GM21737 (cell line): ENCODE measurements around the gene DDIT4.

Experiments
- ATAC-seq: cut with Tn5 transposase; IDR thresholded peaks from one replicate; pipeline ENCODE4 v1.9.1; 2021; ENCODE audit warnings: mild to moderate bottlenecking, moderate library complexity; ENCODE audit not compliant: unreplicated experiment

Gene DDIT4

GRCh38 chr10:72248468-72249151 is 25.1 kb upstream of the DDIT4 start:
- peak; percentile 78 for ATAC-seq

- ATAC-seq, result peak; percentile 16
Measured at GRCh38 chr10:72249176-72249862, 24.4 kb upstream of the DDIT4 start.

DNA sequence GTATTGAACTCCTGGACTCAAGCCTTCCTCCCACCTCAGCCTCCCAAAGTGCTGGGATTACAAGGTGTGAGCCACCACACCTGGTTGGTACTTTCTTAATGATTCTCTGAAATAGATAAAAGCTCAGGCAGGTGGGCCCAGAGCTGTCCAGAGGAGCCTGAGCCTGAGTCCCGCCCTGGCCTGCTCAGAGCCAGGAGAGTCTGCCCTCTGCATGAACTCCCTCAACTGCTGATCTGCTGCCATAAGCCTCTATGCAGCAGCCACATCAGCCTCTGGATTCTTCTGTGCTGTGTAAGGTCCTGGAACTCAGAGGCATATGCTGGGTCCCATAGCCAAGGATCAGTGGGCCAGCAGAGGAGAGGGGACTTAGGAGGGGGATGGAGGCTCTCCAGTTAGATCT is 23.1 kb upstream of the DDIT4 start:
- no peak for ATAC-seq

- no peak for ATAC-seq
Measured at GRCh38 chr10:72251635-72252034, 22.1 kb upstream of the DDIT4 start.

DNA sequence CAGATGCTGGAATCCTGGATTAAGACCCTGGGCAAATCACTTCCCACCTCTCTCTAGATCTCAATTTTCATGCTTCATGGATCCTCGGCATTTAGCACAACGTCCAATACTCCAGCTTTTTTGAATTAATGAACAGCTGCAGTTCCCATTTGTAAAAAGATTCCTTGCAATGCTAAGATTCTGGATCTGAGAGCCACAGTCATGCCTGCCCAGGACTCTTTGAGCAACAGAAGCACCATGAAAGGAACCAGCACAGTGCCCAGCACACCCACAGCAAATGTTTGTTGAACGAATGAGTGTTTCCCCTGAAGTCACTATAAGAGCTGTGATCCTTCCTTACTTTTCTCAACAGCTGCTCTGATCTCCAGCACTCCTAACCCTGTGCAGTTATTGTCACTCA is 20.8 kb upstream of the DDIT4 start:
- ATAC-seq, result no peak

GRCh38 chr10:72253578-72253977 is 20.1 kb upstream of the DDIT4 start:
- no peak for ATAC-seq

GRCh38 chr10:72254813-72255568 is 18.7 kb upstream of the DDIT4 start:
- peak; percentile 40 for ATAC-seq

DNA sequence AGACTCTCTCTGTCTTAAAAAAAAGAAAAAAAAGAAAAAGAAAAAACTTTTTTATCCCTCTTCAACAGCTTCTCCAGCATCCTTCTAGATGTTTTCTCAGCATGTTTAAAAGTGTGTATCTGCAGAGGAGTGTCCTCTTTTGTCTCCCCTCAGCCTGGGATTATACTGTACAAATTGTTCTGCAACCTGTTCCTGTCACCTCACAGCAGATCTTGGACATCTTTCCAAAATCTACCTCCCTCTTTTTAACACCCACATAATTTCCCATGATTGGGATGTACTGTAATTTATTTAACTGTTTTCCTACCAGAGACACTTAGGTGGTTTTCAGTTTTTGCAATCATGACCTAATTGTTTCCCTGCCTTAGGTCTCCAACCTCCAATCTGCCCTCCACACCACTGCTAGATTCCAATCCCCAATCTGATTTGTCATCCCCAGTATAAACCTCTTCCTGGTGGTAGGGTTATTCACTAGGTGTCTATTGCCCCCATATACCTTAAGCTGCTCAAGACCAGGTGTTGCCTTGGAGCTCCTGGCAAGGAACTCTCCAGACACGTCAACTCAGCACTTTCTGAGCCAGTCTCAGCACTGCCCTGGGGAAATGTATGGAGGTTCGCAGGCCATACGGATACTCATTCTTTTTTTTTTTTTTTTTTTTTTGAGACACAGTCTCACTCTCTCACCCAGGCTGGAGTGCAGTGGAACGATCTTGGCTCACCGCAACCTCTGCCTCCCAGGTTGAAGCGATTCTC is 17.6 kb upstream of the DDIT4 start:
- ATAC-seq, result no peak

GRCh38 chr10:72257051-72257892 is 16.5 kb upstream of the DDIT4 start:
- ATAC-seq, result no peak

GRCh38 chr10:72258617-72259016 is 15.1 kb upstream of the DDIT4 start:
- ATAC-seq, result no peak

DNA sequence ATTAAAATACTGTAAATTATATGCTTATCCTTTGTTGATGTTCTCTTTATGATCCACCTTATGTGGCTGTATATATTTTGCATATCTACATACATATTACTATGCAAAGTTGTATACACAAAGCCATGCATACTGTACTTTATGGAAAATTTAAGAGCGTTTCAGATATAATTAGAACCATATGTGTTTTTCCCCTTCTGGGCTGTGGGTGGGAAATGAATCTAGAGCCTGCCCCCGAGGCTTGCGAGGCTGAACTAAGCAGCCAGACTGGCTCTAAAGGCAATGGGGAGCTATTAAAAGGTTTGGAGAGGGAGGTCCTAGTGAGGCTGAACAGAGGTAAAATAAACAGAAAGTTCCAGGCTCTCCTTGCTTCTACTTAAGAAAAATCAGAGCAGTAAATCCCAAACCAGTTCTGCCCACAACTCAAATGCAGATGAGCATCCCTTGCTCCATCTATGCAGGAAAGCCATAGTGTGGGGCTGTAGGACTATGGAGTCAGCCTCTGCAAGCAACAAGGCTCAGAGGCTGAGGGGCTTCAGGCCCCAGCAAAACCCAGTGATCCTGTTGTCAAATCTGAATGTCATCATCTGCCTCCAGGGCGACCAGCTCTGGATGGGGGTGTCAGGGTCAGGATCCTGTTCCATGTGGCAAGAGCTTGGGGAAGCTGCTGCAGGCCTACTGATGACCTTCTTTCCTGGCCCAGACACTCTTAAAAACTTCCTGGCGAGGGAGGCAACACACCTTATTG is 14.1 kb upstream of the DDIT4 start:
- ATAC-seq, result no peak

DNA sequence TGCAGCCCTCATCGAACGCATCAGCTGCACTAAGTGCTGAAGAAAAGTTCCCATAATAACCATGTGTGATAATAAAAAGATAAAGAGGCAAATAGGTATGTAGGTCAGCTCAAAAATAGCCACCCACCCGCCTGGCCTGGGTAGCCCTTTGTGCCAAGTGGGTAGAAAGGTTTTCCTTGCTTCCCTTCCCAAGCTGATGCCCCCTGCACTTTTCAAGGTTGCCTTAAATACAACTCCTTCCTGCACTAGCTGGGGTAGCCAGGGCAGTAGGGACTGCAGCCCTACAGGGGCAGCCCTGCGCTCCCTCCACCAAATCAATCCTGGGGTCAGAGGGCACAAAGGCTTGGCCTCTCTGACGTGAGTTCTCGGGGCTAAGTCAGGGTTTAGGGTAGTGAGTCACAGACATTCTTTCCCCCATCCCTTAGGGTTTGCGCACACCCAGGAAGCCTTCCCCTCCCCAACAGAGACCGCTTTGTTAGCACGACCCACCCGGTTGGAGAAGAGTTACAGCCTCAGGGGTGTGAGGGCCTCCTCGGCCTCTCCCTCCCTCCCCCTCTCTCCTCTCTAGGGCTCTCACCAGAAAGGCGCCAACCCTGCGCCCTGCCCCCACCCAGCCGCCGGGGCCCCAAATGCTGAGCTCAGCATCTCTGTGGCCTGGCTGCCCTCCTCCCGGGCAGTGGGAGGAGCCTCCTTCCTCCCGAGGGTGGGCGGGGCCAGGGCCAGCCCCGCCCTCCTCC is 13.3 kb upstream of the DDIT4 start:
- ATAC-seq, result peak; percentile 65

GRCh38 chr10:72260976-72261783 is 12.5 kb upstream of the DDIT4 start:
- ATAC-seq, result peak; percentile 46

DNA sequence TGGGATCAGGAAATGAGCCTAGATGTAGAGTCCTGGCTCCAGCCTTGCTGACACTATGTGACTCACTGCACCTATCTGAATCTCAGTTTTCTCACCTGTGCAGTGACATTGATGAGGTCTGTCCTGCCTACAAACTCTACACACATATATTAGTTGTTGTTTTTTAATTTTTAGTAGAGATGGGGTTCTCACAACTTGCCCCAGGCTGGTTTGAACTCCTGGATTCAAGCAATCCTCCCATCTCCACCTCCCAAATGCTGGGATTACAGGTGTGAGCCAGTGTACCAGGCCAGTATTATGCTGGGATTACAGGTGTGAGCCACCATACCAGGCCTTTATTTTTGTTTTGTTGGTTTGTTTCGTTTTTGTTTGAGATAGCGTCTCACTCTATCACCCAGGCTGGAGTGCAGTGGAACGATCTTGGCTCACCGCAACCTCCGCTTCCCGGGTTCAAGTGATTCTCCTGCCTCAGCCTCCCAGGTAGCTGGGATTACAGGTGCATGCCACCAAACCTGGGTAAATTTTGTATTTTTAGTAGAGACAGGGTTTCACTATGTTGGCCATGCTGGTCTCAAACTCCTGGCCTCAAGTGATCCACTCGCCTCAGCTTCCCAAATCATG is 11.8 kb upstream of the DDIT4 start:
- peak; percentile 13 for ATAC-seq

DNA sequence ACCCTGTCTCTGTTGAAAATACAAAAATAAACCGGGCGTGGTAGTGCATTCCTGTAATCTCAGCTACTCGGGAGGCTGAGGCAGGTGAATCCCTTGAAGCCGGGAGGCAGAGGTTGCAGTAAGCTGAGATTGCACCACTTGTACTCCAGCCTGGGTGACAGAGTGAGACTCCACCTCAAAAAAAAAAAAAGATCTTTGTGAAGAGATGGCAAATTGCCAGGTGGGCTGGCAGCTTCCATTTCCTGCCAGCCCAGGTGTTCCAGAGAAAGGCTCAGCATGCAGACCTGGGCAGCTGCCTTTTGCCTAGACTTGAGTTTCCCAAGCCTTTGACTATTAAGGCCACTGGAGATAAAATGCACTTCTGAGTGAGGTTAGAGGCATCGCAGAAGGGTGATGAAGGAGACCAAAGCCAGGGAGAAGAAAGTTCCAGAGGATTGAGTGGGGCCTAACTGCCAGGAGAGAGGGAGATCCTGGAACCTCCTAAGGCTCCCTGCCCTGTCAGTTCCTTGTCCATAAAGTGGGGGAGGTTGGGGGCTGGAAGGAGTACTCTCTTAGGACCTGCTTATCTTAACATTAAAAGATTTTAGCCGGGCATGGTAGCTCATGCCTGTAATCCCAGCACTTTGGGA is 10.0 kb upstream of the DDIT4 start:
- ATAC-seq, result no peak

DNA sequence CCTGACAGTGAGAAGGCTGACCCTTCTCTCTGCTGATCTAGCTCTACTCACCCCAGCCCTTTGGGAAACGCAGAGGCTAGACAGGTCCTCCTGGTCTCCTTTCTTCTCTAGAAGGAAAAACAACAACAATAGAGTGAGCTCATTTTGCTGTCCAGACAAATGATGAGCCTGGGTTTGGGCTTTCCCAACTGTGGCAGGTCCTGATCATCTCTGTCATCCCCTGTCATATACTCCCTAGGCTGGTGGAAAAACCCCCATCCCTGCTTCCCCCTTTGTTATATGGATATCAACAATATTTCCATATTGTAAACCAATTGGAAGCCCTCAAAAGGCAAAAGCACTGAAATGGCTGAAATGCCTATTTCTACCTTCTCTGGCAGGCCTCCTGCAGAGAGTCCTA is 9.2 kb upstream of the DDIT4 start:
- no peak for ATAC-seq

DNA sequence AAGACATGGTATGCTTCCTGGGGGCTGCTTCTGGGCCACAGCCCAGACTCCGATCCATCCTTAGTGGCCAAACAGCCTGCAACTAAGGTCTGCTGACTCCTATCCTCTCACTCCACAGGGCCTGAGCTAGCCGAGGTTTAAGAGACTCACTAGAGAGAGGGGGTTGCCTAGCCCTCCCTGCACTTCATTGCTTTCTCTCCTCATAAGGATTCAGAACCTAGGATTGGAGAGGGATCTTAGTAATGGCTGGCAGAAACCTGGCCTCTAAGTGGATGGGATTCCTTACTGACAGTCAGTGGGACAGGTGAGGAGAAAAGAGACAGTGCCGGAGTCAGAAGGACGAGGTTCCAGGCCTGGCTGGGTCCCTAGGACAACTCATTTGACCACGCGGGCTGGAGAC is 8.2 kb upstream of the DDIT4 start:
- ATAC-seq, result no peak
